K562 (cell line): ENCODE data around the gene PEDS1. TPM values are rescaled to one million over a fixed set of nuclear protein-coding genes. Genes with fewer than 3 reads are reported as not detected.

ENCODE experiments used
- E2F6 ChIP-seq, 2 experiments: IDR thresholded peaks; 2 replicates each; pipeline ENCODE4 v1.6.1; 2011; ENCODE audit warnings: borderline replicate concordance in 1 of 2, control low read depth in 1 of 2, low read depth in 1 of 2, low read length in 1 of 2, mild to moderate bottlenecking in 1 of 2, mixed read lengths in 1 of 2, moderate library complexity in 1 of 2; ENCODE audit not compliant: insufficient read depth in 1 of 2, insufficient read length in 1 of 2, poor library complexity in 1 of 2, severe bottlenecking in 1 of 2; ENCODE audit errors: extremely low read depth in 1 of 2
- ELF4 ChIP-seq: fragments of 450-650 bp; formaldehyde crosslinking; IDR thresholded peaks from 2 replicates; pipeline ENCODE4 v1.4.0; 2022; ENCODE audit warnings: missing genetic modification characterization
- FOXM1 ChIP-seq, 2 experiments: fragments of 450-650 bp in 1 of 2; sonication (generic) in 1 of 2; formaldehyde crosslinking in 1 of 2; IDR thresholded peaks; 2 replicates each; pipeline versions ENCODE4 v1.6.1 to v1.9.0; 2017 to 2022; ENCODE audit warnings: low read depth in 2 of 2, mild to moderate bottlenecking in 2 of 2, missing genetic modification reagents in 1 of 2, moderate library complexity in 1 of 2
- GABPB1 ChIP-seq: sonication (generic); formaldehyde crosslinking; IDR thresholded peaks from 2 replicates; pipeline ENCODE4 v1.8.0; 2022; ENCODE audit warnings: mild to moderate bottlenecking, missing genetic modification reagents
- PCBP1 ChIP-seq: fragments of 200-400 bp; formaldehyde crosslinking; IDR thresholded peaks from 2 replicates; pipeline ENCODE4 v1.6.1; 2018; ENCODE audit warnings: mild to moderate bottlenecking, low read depth, low read length; ENCODE audit not compliant: poor library complexity, severe bottlenecking
- PURB ChIP-seq: sonication (generic); formaldehyde crosslinking; IDR thresholded peaks from 2 replicates; pipeline ENCODE4 v1.9.0; 2021; ENCODE audit warnings: low read depth, mild to moderate bottlenecking, missing genetic modification reagents
- REST ChIP-seq, 2 experiments: fragments of 450-650 bp; formaldehyde crosslinking in 1 of 2; IDR thresholded peaks; 2 replicates each; pipeline versions ENCODE4 v1.4.0 to v1.6.1; 2014 to 2020; ENCODE audit warnings: mild to moderate bottlenecking in 2 of 2, borderline replicate concordance in 1 of 2, low read depth in 1 of 2
- SRSF1 ChIP-seq: fragments of 200-400 bp; formaldehyde crosslinking; IDR thresholded peaks from 2 replicates; pipeline ENCODE4 v1.6.1; 2017; ENCODE audit warnings: mild to moderate bottlenecking, low read depth, low read length, moderate library complexity
- TAF1 ChIP-seq: IDR thresholded peaks from 2 replicates; pipeline ENCODE4 v1.6.1; 2011; ENCODE audit warnings: mild to moderate bottlenecking, low read length, moderate library complexity; ENCODE audit not compliant: insufficient read depth, control insufficient read depth, severe bottlenecking; ENCODE audit errors: extremely low read depth
- TGIF2 ChIP-seq: sonication (generic); formaldehyde crosslinking; IDR thresholded peaks from 2 replicates; pipeline ENCODE4 v1.8.1; 2022; ENCODE audit warnings: mild to moderate bottlenecking, missing genetic modification reagents, moderate library complexity
- TSC22D4 ChIP-seq: fragments of 450-650 bp; IDR thresholded peaks from 2 replicates; pipeline ENCODE4 v1.6.1; 2016; ENCODE audit warnings: missing genetic modification characterization, missing biosample characterization, control low read depth
- polyA plus RNA-seq, 8 experiments: library from polyadenylated mRNA; depleted of rRNA in 4 of 8; stranded (reverse) in 5 of 8; unstranded in 3 of 8; fragments of >200 nt; fragmentation: Nextera tagmentation in 2 of 8; fragmentation: Illumina TruSeq in 1 of 8; extraction: Ambion mirVana in 2 of 8; extraction: Trizol in 1 of 8; gene quantifications; 2 replicates each; pipeline versions ENCODE4 v1.2.1 to v1.2.3, GENCODE V29; 2011 to 2014; ENCODE audit warnings: inconsistent platforms in 1 of 8, missing spikeins in 1 of 8
- total RNA-seq, 7 experiments: library from RNA; depleted of rRNA in 6 of 7; stranded (reverse); fragments of >200 nt in 6 of 7; fragmentation: Illumina TruSeq in 2 of 7; extraction: Trizol in 2 of 7; gene quantifications; 2 replicates each; pipeline versions ENCODE4 v1.2.1 to v1.2.3, GENCODE V29; 2011 to 2021; ENCODE audit warnings: low replicate concordance in 1 of 7

The PEDS1 gene
- total and polyA plus RNA-seq, 9 of the 15 experiments (the other 6 are each of a cell fraction or from before 2014, with no cell fraction given) = 2.9 to 38.5 (median 24.2) TPM

GRCh38 chr20:50165684-50166554, 12.4 kb upstream of the PEDS1 start (continued):
- peak; percentile 67 for TF ChIP-seq REST (IDR thresholded peaks at IDR 0.05; ENCODE audit: borderline replicate concordance)
- no peak for TF ChIP-seq REST (CRISPR knock-in tag; IDR thresholded peaks at IDR 0.05; ENCODE audit: low read depth)
- TF ChIP-seq E2F6 (IDR thresholded peaks at IDR 0.05; ENCODE audit: borderline replicate concordance in 1 of 2, extremely low read depth in 1 of 2, insufficient read depth in 1 of 2, insufficient read length in 1 of 2, low read depth in 1 of 2, low read length in 1 of 2, poor library complexity in 1 of 2, severe bottlenecking in 1 of 2) = peak; percentile 84 to 85
- TF ChIP-seq GABPB1 (CRISPR knock-in tag) = peak; percentile 18; the same call in 1 of the 2 replicates
- no peak for TF ChIP-seq SRSF1
- TF ChIP-seq PCBP1 = no peak
- no peak for TF ChIP-seq TGIF2 (CRISPR knock-in tag)
- peak; percentile 46; the same call in 1 of the 2 replicates for TF ChIP-seq ELF4 (CRISPR knock-in tag)
- no peak for TF ChIP-seq PURB (CRISPR knock-in tag)
- TF ChIP-seq TSC22D4 (tag) = no peak
- peak; percentile 66 for TF ChIP-seq FOXM1 (IDR thresholded peaks at IDR 0.05; ENCODE audit: low read depth)
- no peak for TF ChIP-seq FOXM1 (CRISPR knock-in tag; IDR thresholded peaks at IDR 0.05; ENCODE audit: low read depth)
- TF ChIP-seq TAF1 = peak; percentile 79
